Fibroblast of skin of left quadriceps (primary cell): ENCODE data around the gene IFNA14.
"Not testable (repeated sequence)": the region's sequence is repeated elsewhere in the genome, so short reads cannot be mapped to it uniquely, and the experiment has no call there.

ENCODE experiments used
- DNase-seq, 2 experiments: peaks; one replicate each; pipeline ENCODE4 v3.0.0-alpha.2; 2013; ENCODE audit warnings: low read depth in 2 of 2

IFNA14 gene

DNA sequence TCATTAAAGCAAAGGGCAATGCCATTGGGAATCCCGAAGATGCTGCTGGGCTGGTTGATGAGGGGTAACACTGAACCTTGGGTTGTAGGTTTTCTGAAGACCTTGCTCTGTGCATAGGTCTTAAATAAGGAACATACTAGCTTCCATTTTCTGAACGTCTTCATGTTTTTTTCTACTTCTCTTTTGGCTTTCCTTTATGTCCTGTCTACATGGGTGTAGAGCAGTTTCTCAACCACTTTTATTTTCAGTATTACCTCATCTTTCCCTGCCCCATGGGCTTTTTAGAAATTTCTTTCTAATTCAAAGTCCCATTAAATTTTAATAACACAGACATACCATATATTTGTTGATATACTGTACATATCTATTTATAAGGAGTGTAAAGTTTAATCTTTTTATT, at the start of gene IFNA14:
Gene IFNA14 (minus strand): TSS at position 95 of the 400 bp plus-strand sequence. CDS start 70 bp downstream, at position 25.
- no peak for DNase-seq

DNA sequence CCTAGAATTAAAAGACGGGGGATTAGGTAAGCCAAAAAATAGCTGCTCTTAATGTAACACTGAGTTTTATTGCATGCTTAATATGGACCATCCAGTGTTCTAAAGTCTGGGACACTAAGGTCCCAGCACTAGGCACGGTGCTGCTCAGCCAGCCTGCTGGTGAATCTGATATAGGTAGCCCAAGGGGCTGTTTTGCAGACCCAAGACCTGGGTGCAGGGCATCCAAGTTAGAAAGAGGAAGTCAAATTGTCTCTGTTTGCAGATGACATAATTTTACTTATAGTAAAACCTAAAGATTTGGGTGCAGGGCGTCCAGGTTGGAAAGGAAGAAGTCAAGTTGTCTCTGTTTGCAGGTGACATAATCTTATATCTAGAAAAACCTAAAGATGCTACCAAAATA, 47.5 kb upstream of the IFNA14 start:
- no peak for DNase-seq

DNA sequence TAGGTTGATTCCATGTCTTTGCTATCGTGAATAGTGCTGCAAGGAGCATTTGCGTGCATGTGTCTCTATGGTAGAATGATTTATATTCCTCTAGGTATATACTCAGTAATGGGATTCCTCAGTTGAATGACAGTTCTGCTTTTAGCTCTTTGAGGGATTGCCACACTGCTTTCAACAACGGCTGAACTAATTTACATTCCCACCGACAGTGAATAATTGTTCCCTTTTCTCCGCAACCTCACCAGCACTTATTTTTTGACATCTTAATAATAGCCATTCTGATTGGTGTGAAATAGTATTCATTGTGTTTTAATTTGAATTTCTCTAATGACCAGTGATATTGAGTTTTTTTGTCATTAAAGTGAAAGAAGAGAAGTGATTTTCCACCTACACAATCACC, 46.9 kb upstream of the IFNA14 start:
- DNase-seq = no peak

DNA sequence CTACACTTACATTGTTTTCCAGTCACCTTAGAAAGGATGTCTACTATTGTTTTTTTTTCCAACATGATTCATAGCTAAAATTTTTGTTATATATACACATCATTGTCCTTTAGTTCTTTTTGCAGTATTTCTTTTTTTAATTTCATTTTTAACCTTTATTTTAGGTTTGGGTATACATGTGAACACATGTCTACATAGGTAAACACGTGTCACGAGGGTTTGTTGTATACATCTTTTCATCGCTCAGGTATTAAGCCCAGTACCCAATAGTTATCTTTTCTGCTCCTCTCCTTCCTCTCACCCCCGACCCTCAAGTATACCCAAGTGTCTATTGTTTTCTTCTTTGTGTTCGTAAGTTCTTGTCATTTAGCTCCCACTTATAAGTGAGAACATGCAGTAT, 46.3 kb upstream of the IFNA14 start:
- DNase-seq = no peak

DNA sequence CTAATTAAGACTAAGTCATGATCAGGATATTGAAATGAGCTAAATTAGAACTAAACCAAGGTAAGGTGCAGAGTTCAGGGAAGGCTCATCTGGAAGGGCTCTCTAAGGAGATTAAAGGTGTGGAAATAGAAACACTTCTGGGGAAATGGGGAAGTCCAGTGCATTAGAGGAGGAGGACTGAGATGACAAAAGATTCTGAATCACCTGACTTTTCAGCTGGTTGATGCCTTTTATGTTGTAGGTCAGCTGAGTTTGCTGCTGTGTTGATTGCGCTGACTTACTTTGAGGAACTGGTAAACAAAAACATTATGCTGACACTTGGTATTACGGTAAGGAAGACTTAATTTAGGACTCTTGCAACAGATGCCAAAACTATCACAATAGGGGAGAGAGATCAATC, 41.5 kb upstream of the IFNA14 start:
- DNase-seq = no peak

DNA sequence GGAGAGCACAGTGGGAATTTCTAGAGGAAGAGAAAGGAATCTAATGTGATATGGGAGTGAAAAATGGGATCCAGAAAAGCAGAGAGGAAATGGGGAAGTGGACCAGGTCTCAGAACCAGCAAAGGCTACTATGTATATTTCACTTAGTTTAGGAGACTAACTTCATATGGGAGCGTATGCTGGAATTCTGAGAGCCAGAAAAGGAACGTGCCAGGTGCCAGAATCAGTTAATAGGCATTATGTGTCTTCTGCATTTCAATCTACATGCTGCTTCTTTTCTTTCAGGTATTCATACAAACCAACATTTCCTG, 28.5 kb upstream of the IFNA14 start:
- DNase-seq = no peak

DNA sequence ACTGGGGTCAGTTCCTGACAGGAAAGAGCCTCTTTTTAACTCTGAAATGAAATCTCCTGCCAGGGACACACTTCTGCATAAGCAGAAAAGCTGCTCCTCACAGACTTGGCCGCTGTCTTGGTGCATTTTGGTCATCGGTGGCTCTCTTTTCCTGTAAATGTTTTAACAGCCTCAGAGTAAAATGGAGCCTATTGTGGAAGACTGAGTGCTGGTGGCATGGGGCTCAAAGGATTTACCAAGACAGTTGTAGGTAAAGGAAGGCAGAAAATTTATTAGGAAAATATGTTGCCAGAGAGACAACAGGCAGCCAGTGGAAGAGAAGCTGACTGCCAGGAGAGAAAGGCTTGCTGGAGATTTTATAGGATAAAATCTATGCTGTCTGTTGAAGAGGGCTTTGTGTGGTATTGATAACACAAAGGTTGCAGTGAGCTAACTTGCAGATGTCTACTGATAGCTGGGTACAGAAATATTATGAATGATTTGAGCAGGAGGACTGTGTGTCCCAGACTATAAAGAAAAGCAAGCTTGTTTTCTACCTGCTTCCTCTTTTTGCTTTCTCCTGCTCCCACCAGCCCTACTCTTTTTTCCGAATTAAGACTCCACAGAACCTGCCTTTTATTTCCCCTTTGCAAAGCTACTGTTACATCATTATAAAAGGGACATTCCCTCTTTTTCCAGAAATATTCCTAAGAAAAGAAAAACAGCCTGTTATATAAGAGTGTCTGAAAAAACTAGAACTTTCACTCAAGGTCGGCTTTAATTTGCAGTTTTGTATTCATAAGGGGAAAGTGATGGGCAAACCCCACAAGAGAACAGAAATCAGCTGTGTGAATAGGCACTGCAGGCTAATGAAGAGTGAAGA, 27.9 kb upstream of the IFNA14 start:
- DNase-seq = no peak

DNA sequence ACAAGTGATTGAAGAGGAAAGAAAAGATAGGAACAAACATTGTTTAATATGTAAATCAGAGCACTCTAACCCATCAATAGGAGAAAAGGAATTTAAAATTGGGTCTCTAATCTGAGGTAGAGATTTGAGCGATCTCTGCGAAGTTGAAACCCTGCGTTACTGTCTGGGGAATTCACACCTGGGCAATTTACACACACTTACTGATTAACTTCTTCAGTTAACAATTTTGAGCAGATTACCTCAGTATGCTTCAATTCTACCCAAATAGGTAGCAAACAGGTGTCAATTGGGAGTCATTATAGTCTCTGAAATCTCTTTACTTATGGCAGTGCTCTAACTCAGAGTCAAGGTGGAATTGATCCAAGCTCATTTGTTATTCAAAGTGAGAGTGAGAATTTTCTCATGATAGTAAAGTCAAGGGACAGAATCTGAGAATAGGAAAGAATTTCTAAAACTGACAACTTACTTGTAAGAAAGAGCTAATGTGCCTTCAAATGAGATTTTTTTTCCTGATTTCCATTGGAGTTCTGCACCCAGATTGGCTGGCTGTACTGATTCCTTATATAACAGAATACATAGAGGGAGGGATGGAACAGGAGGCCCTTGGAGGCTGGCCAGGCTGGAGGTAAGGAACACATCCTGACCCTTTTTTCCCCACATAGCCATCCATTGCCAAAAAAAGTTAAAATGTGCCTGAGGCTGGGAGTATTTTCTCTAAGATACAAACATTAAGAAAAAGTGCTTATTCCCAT, 27.1 kb upstream of the IFNA14 start:
- DNase-seq = no peak

DNA sequence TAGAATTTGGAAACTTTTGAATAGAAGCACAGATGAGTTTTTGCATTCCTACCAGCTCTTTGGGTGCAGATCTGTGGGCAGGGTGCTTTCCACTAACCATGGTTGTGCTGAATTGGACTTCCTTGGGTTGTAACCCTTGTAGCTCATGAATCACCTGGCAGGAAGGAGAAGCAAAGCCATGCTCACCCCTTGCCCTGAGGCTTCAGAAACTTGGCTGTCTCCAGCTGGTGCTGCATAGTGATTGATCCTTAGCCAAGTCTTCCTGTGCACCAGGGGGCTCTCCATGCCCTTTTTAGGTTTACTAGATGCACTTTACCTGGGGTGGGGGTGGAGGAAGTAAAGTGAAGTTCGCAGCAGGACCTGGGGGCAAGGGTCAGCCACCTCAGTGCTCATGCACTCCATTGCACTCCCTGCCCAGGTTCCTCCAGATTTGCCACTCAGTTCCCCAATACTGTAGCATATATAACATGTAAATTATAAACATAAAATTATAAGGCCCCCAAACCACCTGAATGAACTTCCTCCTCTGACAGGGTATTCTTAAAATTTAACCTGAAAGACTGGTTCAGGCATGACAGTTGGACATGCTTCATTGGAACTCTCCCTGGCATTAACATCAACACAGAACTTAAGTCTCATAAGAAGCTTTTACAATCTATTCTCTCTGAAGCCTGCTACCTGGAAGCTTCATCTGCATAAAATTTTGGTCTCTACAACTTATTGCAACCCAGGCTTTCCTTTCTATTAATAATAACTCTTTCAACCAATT, 25.8 kb upstream of the IFNA14 start:
- no peak for DNase-seq

DNA sequence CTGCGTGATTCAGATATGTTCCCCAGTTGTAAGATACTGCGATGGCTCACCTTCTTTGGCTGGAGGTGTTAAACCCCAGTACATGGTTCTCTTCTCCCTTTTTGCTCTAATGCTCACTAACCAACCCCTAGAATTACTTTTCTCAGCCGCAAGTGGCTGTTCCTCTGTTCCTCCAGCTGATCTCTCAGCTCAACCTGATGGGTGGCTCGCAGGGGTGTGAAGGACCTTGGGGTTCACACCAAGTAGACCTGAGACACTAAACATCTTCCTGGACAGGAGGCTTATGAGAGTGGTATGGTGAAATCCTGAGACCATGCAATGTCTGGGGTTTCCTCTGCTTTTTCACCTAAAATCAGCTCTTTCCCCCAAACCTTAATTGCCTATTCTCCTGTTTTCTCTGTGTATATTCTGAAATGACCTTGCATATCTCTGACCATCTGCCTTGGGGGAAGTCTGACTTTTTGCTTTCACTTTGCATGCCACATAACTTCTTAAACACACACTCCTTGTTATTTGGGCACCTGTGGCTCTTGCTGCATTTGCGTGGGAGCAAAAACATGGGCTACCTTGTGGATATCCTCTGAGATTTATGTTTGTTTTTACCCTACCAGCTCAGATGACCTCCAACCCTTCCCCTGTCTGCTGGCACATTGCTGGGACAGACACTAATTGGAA, 15.9 kb upstream of the IFNA14 start:
- DNase-seq = no peak

DNA sequence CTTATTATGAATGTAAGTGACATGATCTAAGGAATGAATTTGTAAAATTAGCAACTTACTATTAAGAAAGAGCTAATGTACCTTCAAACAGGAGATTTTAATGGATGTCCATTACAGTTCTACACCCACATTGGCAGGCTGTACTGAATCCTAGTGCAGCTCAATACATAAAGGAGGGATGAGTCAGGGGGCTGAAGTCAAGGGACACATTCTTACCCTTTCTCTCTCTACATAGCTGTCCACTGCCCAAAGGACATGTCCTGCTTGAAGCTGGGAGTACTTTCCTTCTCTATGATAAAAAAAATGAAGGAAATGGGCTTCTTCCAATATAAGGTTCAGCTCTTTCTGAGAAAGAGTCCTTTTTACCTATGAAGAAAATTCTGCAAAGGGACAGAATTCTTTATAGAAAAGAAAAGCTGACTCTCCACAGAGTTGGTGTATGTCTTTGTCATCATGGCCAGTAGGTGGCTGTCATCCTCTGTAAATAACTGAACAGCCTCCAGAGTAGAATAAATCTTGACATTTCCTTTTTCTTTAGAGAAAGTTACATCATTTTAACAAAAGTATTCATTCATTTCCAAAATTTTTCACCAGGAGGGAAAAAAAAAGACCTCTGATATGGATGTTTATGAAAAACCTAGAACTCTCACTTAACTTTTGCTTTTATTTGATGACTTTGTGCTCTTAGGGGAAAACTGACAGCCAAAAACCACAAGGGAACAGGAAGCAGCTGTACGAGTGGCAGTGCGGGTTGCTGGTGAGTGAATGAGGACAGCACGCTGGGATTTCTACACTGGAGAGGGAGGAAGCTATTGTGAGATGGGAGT, 13.1 kb upstream of the IFNA14 start:
- DNase-seq = no peak

DNA sequence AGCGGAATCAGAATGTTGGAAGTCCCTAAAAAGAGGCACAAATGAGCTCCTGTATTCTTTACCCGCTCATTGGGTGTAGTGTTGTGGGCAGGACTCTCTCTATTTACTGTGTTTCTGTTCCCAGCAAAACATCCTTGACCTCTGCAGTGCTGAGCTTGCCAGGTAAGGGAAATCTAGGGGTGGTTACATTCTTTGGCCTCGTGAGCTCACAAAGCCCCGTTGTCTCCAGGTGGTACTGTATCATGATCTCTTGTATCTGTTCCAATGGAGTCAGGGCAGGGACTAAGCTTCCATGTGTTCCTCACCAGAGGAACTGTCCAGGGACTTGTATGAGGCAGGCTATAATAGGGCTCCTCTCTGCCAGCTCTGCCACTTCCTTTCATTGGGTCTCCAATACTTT, 11.8 kb upstream of the IFNA14 start:
- DNase-seq = no peak

DNA sequence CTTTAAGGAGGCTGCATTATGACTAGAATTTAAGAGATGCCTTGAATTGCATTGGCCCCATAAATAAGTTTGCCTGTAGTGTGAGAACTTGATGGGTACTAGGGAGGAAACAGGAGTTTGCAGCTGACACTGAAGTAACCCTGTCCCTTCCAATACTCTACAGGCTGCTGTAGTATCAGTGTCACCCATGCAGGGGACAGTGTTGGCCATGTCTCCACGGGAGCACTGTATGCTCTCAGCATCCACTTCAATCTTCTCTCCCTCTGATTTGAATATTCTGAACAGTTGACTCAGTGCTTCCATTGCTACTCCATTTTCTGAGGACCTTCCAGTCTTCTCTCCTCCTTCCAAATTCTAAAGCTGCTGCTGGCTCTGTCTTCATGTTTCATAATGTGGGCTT, 11.4 kb upstream of the IFNA14 start:
- DNase-seq = no peak

DNA sequence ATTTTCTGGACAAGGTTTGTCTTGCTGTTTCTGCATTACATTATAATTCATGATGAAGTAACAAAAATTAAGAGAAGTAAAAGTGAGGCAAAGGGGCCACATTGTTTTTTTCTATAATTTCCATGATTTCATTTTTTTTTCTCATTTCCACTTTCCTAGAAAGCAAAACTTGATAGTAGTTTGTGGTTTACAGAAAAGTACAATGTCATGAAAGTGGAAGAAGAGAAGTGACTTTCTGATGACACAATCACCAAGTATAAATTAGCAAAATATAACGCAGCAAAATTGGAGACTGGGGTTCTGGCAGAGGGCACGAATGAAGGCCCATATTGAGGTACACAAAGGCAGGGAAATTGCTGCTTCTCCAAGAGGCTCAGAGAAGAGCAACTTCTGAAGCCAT, 5.0 kb upstream of the IFNA14 start:
- no peak for DNase-seq

DNA sequence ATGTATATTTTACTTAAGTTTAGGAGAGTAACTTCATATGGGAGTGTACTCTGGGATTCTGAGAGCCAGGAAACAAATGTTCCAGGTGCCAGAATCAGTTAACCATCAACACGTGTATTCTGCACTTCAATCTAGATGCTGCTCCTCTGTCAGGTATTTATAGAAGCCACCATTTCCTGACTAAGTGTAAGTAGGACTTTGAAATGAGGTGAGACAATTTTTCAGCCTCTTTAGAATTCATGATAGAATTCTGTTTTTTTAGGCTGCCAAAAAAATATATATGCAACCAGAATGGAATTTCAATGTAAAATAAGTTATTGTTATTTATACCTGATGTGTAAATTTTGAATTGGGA, 3.5 kb downstream of the IFNA14 start:
- not testable (repeated sequence) for DNase-seq

DNA sequence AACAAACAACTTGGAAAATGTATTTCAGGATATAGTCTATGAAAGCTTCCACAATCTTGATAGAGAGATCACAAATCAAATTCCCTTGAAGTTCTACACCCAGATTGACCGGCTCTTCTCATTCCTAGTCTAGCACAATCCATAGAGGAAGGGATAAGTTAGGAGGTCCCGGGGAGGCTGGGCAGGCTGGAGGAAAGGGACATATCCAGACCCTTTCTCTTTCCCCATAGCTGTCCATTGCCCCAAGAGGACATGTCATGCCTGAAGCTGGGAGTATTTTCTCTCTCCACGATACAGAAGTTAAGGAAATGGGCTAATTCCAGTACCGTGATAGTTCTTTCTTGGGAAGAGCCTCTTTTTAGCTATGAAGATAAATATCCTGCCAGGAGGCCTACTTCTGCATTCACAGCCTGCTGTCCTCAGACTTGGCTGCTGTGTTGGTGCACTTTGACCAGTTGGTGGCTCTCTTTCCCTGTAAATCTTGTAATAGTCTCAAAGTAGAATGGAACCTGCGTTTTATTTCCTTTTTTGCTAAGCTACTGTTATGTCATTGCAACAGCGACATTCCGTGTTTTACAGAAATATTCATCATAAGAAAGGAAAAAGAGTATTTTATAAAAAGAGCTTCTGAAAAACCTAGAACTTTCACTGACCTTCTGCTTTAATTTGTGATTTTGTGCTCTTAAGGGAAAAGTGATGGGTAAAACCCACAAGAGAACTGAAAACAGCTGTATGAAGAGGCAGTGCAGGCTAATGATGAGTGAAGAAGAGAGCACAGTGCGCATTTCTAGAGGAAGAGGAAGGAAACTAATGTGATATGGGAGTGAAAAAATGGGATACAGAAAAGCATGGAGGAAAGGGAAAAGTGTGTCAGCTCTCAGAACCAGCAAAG, 4.1 kb downstream of the IFNA14 start:
- DNase-seq = peak; percentile 5 to 8

DNA sequence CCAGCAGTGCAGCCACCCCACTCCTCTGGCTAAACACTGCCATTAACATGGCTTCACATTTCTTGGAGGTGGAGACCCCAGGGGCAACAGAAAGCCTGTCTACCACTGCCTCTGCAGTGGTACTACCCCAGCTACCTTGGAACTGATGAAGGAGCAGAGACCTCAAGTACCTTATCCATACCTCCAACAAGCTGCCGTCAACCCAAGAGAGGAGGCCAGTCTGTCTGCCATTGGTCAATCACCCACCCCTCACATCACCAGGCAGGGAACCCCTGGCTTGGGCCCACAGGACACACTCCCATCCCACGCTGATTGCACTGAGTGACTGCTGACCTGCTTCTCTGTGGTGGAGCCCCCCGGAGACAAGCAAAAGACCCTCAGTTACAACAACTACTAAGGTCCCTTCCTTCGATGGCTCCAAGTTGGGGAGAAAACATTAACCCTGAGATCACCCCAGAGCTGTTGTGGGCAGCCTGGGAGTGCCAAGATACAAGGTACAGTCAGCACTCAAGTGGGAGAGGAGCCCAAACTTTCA, 5.6 kb downstream of the IFNA14 start:
- DNase-seq = no peak

DNA sequence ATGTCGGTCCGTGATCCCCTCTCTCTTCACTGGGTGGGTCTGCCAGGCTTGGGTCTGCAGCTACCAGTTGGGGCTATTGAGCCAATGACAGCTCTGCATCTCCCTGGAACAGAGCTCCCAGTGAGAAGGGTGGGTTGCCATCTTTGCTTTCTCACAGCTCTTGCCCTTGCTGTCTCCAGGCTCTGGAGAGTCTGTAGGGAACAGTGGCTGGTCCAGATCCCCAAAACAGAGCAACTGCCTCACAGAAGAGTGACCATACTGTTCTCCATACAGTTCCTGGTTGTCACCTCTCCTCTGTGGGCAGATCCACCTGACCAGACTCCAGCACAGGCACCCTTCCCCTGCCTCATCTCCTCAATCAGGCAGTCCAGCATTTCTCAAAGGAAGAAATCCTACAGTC, 6.5 kb downstream of the IFNA14 start:
- no peak for DNase-seq

DNA sequence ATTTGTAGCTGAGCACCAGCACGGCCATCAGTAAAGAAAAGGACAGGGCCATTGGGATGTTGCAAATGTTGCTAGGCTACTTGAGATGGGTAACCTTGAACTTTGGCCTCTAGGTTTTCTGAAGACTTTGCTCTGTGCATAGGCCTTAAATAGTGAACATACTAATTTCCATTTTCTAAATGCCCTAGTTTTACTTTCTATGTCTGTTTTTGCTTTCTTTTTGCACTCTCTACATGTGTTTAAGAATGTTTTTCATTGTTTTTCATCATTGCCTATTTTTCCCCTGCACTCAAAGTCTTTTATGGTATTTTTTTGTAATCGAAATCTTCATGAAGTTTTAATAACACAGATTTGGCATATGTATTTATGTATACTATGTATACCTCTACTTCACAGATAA, 11.7 kb downstream of the IFNA14 start, which contains the start of gene IFNA17:
Gene IFNA17 (minus strand): TSS at position 101 of the 400 bp plus-strand sequence. CDS start 49 bp downstream, at position 52.
- no peak for DNase-seq

DNA sequence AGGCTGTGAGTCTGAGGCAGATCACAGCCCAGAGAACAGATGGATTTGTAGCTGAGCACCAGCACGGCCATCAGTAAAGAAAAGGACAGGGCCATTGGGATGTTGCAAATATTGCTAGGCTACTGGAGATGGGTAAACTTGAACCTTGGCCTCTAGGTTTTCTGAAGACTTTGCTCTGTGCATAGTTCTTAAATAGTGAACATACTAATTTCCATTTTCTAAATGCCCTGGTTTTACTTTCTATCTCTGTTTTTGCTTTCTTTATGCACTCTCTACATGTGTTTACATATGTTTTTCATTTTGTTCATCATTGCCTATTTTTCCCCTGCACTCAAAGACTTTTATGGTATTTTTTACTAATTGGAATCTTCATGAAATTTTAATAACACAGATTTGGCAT, 22.6 kb downstream of the IFNA14 start, which contains the start of gene IFNA16:
Gene IFNA16 (minus strand): TSS at position 101 of the 400 bp plus-strand sequence. CDS start 6 bp downstream, at position 95.
- not testable (repeated sequence) for DNase-seq
